GM12878 (cell line): ENCODE data around the gene SRRM2. TPM values are rescaled to one million over a fixed set of nuclear protein-coding genes. Genes with fewer than 3 reads are reported as not detected.

ENCODE experiments used
- ATAC-seq: fragments of 200-7000 bp; cut with Tn5 transposase; 3 replicates; pipeline ENCODE4 v1.9.1; 2020; ENCODE audit warnings: mild to moderate bottlenecking, moderate library complexity
- BruUV-seq: library from RNA; stranded (reverse); fragments of 400-500 nt; replicated peaks from 2 replicates; lab custom pipeline; 2021; lab: Mats Ljungman, UMichigan
- CTCF ChIA-PET: fragments of 300-600 bp; sonication (Branson Sonifier 250); formaldehyde crosslinking; extraction: SDS; loops from one replicate; lab custom pipeline; 2021; ENCODE audit warnings: inconsistent platforms; lab: Yijun Ruan, JAX
- POLR2A ChIA-PET: fragments of 350-600 bp; formaldehyde crosslinking; extraction: SDS; loops from one replicate; lab custom pipeline; 2021; ENCODE audit warnings: inconsistent platforms; lab: Charles Lee
- RAD21 ChIA-PET: fragments of 300-600 bp; sonication (Branson Sonifier 250); formaldehyde crosslinking; loops from one replicate; lab custom pipeline; 2023; ENCODE audit warnings: antibody characterized with exemption; ENCODE audit not compliant: unreplicated experiment; lab: Charles Lee
- SMC1A ChIA-PET: fragments of 300-600 bp; sonication (Branson Sonifier 250); formaldehyde crosslinking; loops from one replicate; lab custom pipeline; 2023; ENCODE audit not compliant: unreplicated experiment, uncharacterized antibody; lab: Charles Lee
- DNase-seq: peaks from one replicate; pipeline ENCODE4 v3.0.0-alpha.2; 2011; ENCODE audit warnings: low read depth, low spot score
- FAIRE-seq: peaks from 3 replicates; lab custom pipeline; 2011; peaks lifted over from hg19 to GRCh38; lab: Jason Lieb, UNC
- H2AFZ ChIP-seq: 2 replicates; pipeline ENCODE4 v1.6.0; 2011; ENCODE audit warnings: low read depth, low read length, control low read depth; ENCODE audit not compliant: control insufficient read depth
- H3K27ac ChIP-seq: 2 replicates; pipeline ENCODE4 v1.5.1; 2011; ENCODE audit warnings: control low read depth; ENCODE audit not compliant: control insufficient read depth, insufficient read depth
- H3K27me3 ChIP-seq, 2 experiments: replicated peaks in 1 of 2; 2 replicates each; pipeline versions ENCODE4 v1.6.0 to v1.6.1; 2011; ENCODE audit warnings: low read length in 1 of 2; ENCODE audit not compliant: control insufficient read depth in 2 of 2, insufficient read depth in 2 of 2
- H3K36me3 ChIP-seq, 2 experiments: 2 replicates each; pipeline ENCODE4 v1.5.1; 2011; ENCODE audit warnings: low read length in 1 of 2; ENCODE audit not compliant: control insufficient read depth in 2 of 2, insufficient read depth in 2 of 2
- H3K4me1 ChIP-seq: 2 replicates; pipeline ENCODE4 v1.6.1; 2011; ENCODE audit warnings: mild to moderate bottlenecking, low read length, moderate library complexity, mixed read lengths; ENCODE audit not compliant: control insufficient read depth, insufficient read depth
- H3K4me2 ChIP-seq: 2 replicates; pipeline ENCODE4 v1.6.0; 2011; ENCODE audit warnings: control low read depth; ENCODE audit not compliant: control insufficient read depth, insufficient read depth
- H3K4me3 ChIP-seq: fragments of 200-600 bp; sonication (generic); 2 replicates; pipeline ENCODE4 v1.5.1; 2016
- H3K79me2 ChIP-seq: 2 replicates; pipeline ENCODE4 v1.6.0; 2011; ENCODE audit warnings: low read length; ENCODE audit not compliant: control insufficient read depth, insufficient read depth
- H3K9ac ChIP-seq: 2 replicates; pipeline ENCODE4 v1.8.0; 2011; ENCODE audit warnings: low read length, control low read depth, mixed read lengths; ENCODE audit not compliant: control insufficient read depth, insufficient read depth
- H3K9me3 ChIP-seq: replicated peaks from 3 replicates; pipeline ENCODE4 v1.5.1; 2011; ENCODE audit warnings: mild to moderate bottlenecking, low read length; ENCODE audit not compliant: control insufficient read depth, insufficient read depth
- H4K20me1 ChIP-seq: 2 replicates; pipeline ENCODE4 v1.6.0; 2011; ENCODE audit not compliant: control insufficient read depth, insufficient read depth
- ATF3 ChIP-seq: IDR thresholded peaks from 2 replicates; pipeline ENCODE4 v1.6.1; 2011; ENCODE audit warnings: low read depth, mild to moderate bottlenecking, low read length, moderate library complexity, borderline replicate concordance; ENCODE audit errors: extremely low read depth
- CEBPZ ChIP-seq: fragments of 150-350 bp; IDR thresholded peaks from 2 replicates; pipeline ENCODE4 v1.6.1; 2016; ENCODE audit warnings: low read depth, low read length
- CTCF ChIP-seq, 3 experiments: IDR thresholded peaks in 2 of 3; conservative IDR thresholded peaks in 1 of 3; 2 replicates each; pipeline ENCODE4 v1.5.1; 2011; ENCODE audit warnings: low read depth in 3 of 3, low read length in 3 of 3, mild to moderate bottlenecking in 3 of 3, control low read depth in 2 of 3, moderate library complexity in 2 of 3, inconsistent platforms in 1 of 3, mixed read lengths in 1 of 3; ENCODE audit not compliant: control insufficient read depth in 2 of 3, insufficient read depth in 1 of 3; ENCODE audit errors: extremely low read depth in 1 of 3
- E4F1 ChIP-seq: fragments of 450-650 bp; IDR thresholded peaks from 2 replicates; pipeline ENCODE4 v1.6.1; 2018; ENCODE audit warnings: borderline replicate concordance, mild to moderate bottlenecking; ENCODE audit not compliant: partially characterized antibody
- KLF5 ChIP-seq: fragments of 450-650 bp; IDR thresholded peaks from 2 replicates; pipeline ENCODE4 v1.6.1; 2014; ENCODE audit warnings: mild to moderate bottlenecking; ENCODE audit not compliant: partially characterized antibody
- LARP7 ChIP-seq: fragments of 450-650 bp; IDR thresholded peaks from 2 replicates; pipeline ENCODE4 v1.6.1; 2017; ENCODE audit warnings: mild to moderate bottlenecking
- NFIC ChIP-seq: IDR thresholded peaks from 2 replicates; pipeline ENCODE4 v1.6.1; 2012; ENCODE audit warnings: low read depth, mild to moderate bottlenecking, inconsistent platforms, low read length, moderate library complexity
- SMAD1 ChIP-seq: fragments of 450-650 bp; IDR thresholded peaks from 2 replicates; pipeline ENCODE4 v1.6.1; 2018; ENCODE audit warnings: mild to moderate bottlenecking, low read depth; ENCODE audit not compliant: partially characterized antibody
- WGBS: methylation state at CpG from one replicate; pipeline ENCODE4 v1.1.6; 2016; ENCODE audit warnings: low lambda C conversion rate; ENCODE audit not compliant: insufficient replicate concordance, insufficient coverage; ENCODE audit errors: missing lambda C conversion rate; 5-methylcytosine and 5-hydroxymethylcytosine counted together
- in situ Hi-C: fragments of 300-500 bp; cut with MboI; formaldehyde crosslinking; loops from 9 replicates; pipeline ENCODE4 v1.14.3; 2018; ENCODE audit warnings: mixed read lengths
- intact Hi-C: fragments of 100-400 bp; cut with micrococcal nuclease; formaldehyde crosslinking; loops from one replicate; pipeline ENCODE4 v1.14.2; 2022; ENCODE audit not compliant: unreplicated experiment
- polyA plus RNA-seq, 11 experiments: library from polyadenylated mRNA; depleted of rRNA in 4 of 11; unstranded in 6 of 11; stranded (reverse) in 5 of 11; fragments of >200 nt; fragmentation: Nextera tagmentation in 4 of 11; fragmentation: Illumina TruSeq in 1 of 11; extraction: Ambion mirVana in 4 of 11; extraction: Trizol in 1 of 11; gene quantifications; 1 replicate in 1 of 11; 2 replicates in 10 of 11; pipeline versions ENCODE4 v1.2.1 to v1.2.3, GENCODE V29; 2011 to 2016; ENCODE audit warnings: inconsistent platforms in 2 of 11, missing spikeins in 2 of 11, low read depth in 1 of 11
- total RNA-seq, 4 experiments: library from RNA; depleted of rRNA in 3 of 4; stranded (reverse); fragments of >200 nt in 3 of 4; fragmentation: Illumina TruSeq in 1 of 4; extraction: Trizol in 1 of 4; gene quantifications; 2 replicates each; pipeline versions ENCODE4 v1.2.1 to v1.2.3, GENCODE V29; 2013 to 2021

SRRM2 gene
- total and polyA plus RNA-seq, 10 of the 15 experiments (the other 5 are each of a cell fraction or from before 2014, with no cell fraction given) = 30.1 to 502 (median 196) TPM

GRCh38 chr16:2790631-2791030 is 38.2 kb downstream of the SRRM2 start:
- ChIA-PET SMC1A (no interaction called here), POLR2A (no interaction called here), CTCF (no interaction called here), RAD21 (no interaction called here)
- no peaks in the 10 kb centered on the region for H3K9me3 ChIP-seq
- in situ Hi-C loops = no loop called here
- no peak overlapping the region for H3K9ac ChIP-seq
- TF ChIP-seq NFIC (no peak), SMAD1 (no peak), CTCF (IDR thresholded peaks at IDR 0.05 in 2 of 3, conservative IDR thresholded peaks at IDR 0.05 in 1 of 3; ENCODE audit: control insufficient read depth in 2 of 3, extremely low read depth in 1 of 3, insufficient read depth in 1 of 3, low read depth in 3 of 3, low read length in 3 of 3) (no peak), KLF5 (no peak)
- H4K20me1 ChIP-seq = no peaks in the 10 kb centered on the region
- no peak overlapping the region for H3K4me2 ChIP-seq
- peaks cover 0 to 9% of the 10 kb centered on the region in 2 experiments; a peak in 3 of 4 replicates for H3K27me3 ChIP-seq
- no peaks in the 10 kb centered on the region for H3K79me2 ChIP-seq
- 49% methylated on average over 5 of the region's 5 CpGs for WGBS
- no peaks in the 10 kb centered on the region for H3K36me3 ChIP-seq
- H3K4me1 ChIP-seq = no peaks in the 10 kb centered on the region
- no peak overlapping the region for H2AFZ ChIP-seq
- FAIRE-seq = no peak
- BruUV-seq = no TSS peak
- no peak overlapping the region for H3K27ac ChIP-seq
- intact Hi-C loops = no loop called here
- DNase-seq = no peak
- ATAC-seq = no peak
- no peak overlapping the region for H3K4me3 ChIP-seq

- DNase-seq (no peak), ATAC-seq (no peak), FAIRE-seq (no peak)
- SMC1A ChIA-PET = no interaction called here
- no peaks in the 10 kb centered on the region for H3K36me3 ChIP-seq
- H3K27me3 ChIP-seq = peaks cover 0 to 6% of the 10 kb centered on the region in 2 experiments; a peak in 3 of 4 replicates
- CTCF ChIA-PET = interaction anchor here (0.7 kb wide), 1 partner anchor 77 kb away, joined by 4 read pairs; no protein-coding TSS in a partner anchor
- POLR2A ChIA-PET = no interaction called here
- no peaks in the 10 kb centered on the region for H3K4me1 ChIP-seq
- H2AFZ ChIP-seq = no peak overlapping the region
- intact Hi-C loops (no loop called here), in situ Hi-C loops (no loop called here)
- 56% methylated on average over 8 of the region's 8 CpGs for WGBS
- H3K27ac ChIP-seq = no peak overlapping the region
- no peaks in the 10 kb centered on the region for H3K79me2 ChIP-seq
- H3K9me3 ChIP-seq = no peaks in the 10 kb centered on the region
- RAD21 ChIA-PET = no interaction called here
- no peak overlapping the region for H3K9ac ChIP-seq
- H3K4me2 ChIP-seq = no peak overlapping the region
- H4K20me1 ChIP-seq = no peaks in the 10 kb centered on the region
- no TSS peak for BruUV-seq
- H3K4me3 ChIP-seq = no peak overlapping the region
- TF ChIP-seq E4F1 = no peak
- TF ChIP-seq CEBPZ = no peak
- TF ChIP-seq ATF3 = no peak
- no peak for TF ChIP-seq NFIC
- TF ChIP-seq LARP7 = no peak
Observed at GRCh38 chr16:2791174-2791573, 38.7 kb downstream of the SRRM2 start.
